Osteocyte (in vitro differentiated cells): Measurements from ENCODE around the gene TXLNA. TPM values are rescaled to one million over a fixed set of nuclear protein-coding genes. Genes with fewer than 3 reads are reported as not detected.

Experiments used
- DNase-seq: peaks from one replicate; pipeline ENCODE4 v3.0.0; 2021; ENCODE audit warnings: mixed read lengths; ENCODE audit not compliant: unreplicated experiment; ENCODE audit errors: extremely low spot score
- H3K27ac Mint-ChIP-seq: one replicate; pipeline ENCODE4 v1.8.0; 2021; ENCODE audit warnings: mild to moderate bottlenecking, mixed read lengths; ENCODE audit not compliant: unreplicated experiment
- H3K27me3 Mint-ChIP-seq: one replicate; pipeline ENCODE4 v1.8.0; 2021; ENCODE audit warnings: mixed read lengths; ENCODE audit not compliant: unreplicated experiment
- H3K36me3 Mint-ChIP-seq: one replicate; pipeline ENCODE4 v1.8.0; 2021; ENCODE audit warnings: mixed read lengths; ENCODE audit not compliant: unreplicated experiment
- H3K4me1 Mint-ChIP-seq: one replicate; pipeline ENCODE4 v1.8.0; 2021; ENCODE audit warnings: mixed read lengths; ENCODE audit not compliant: unreplicated experiment
- H3K4me3 Mint-ChIP-seq: one replicate; pipeline ENCODE4 v1.8.0; 2021; ENCODE audit warnings: mild to moderate bottlenecking, moderate library complexity, mixed read lengths; ENCODE audit not compliant: unreplicated experiment
- H3K9me3 Mint-ChIP-seq: one replicate; pipeline ENCODE4 v1.8.0; 2021; ENCODE audit warnings: mixed read lengths; ENCODE audit not compliant: unreplicated experiment
- CTCF ChIP-seq: fragments of 200-600 bp; sonication (generic); IDR thresholded peaks from 2 replicates; pipeline ENCODE4 v1.5.0; 2021; ENCODE audit warnings: antibody characterized with exemption, mild to moderate bottlenecking, moderate library complexity
- total RNA-seq: library from RNA; stranded (reverse); gene quantifications from 2 replicates; pipeline ENCODE4 v1.2.1, GENCODE V29; 2021

Gene TXLNA
- total RNA-seq, 1 donor from 2014 or later: 77.3 TPM

GRCh38 chr1:32221980-32222755 lies 42.7 kb downstream of the TXLNA start, which contains the start of the genes EIF3I and TMEM234:
Gene EIF3I, plus strand, starts transcription at chr1:32222407. Its CDS starts 35 bp downstream, at chr1:32222442.
Gene TMEM234, minus strand, starts transcription at chr1:32222353. Its CDS starts 31 bp downstream, at chr1:32222322.
- no peaks in the 10 kb centered on the region for H3K27me3 Mint-ChIP-seq
- no peak for TF ChIP-seq CTCF
- peak within 1 kb of the TSS; percentile 95 for H3K4me3 Mint-ChIP-seq
- peaks cover 24% of the 10 kb centered on the region for H3K4me1 Mint-ChIP-seq
- peak; percentile 95 for DNase-seq
- no peaks in the 10 kb centered on the region for H3K9me3 Mint-ChIP-seq
- peaks cover 16% of the 10 kb centered on the region for H3K36me3 Mint-ChIP-seq
- peak within 1 kb of the TSS; percentile 97 for H3K27ac Mint-ChIP-seq

- Mint-ChIP-seq H3K4me3 (peak overlapping the region; percentile 95), H3K27me3 (no peaks in the 10 kb centered on the region), H3K9me3 (no peaks in the 10 kb centered on the region), H3K36me3 (peaks cover 28% of the 10 kb centered on the region), H3K4me1 (peaks cover 24% of the 10 kb centered on the region), H3K27ac (peak overlapping the region; percentile 47)
- no peak for DNase-seq
- no peak for TF ChIP-seq CTCF
These were observed 44.2 kb downstream of the TXLNA start for GRCh38 chr1:32223683-32224082.

GRCh38 chr1:32224285-32224684 lies 44.8 kb downstream of the TXLNA start:
- Mint-ChIP-seq H3K36me3 (peaks cover 31% of the 10 kb centered on the region), H3K27ac (peak overlapping the region; percentile 47), H3K27me3 (no peaks in the 10 kb centered on the region), H3K9me3 (no peaks in the 10 kb centered on the region), H3K4me3 (peak overlapping the region; percentile 95), H3K4me1 (peaks cover 24% of the 10 kb centered on the region)
- no peak for TF ChIP-seq CTCF
- DNase-seq: no peak

- Mint-ChIP-seq H3K4me3 (no peak overlapping the region), H3K27ac (no peak overlapping the region), H3K4me1 (peaks cover 4% of the 10 kb centered on the region), H3K9me3 (no peaks in the 10 kb centered on the region), H3K27me3 (no peaks in the 10 kb centered on the region), H3K36me3 (peaks cover 37% of the 10 kb centered on the region)
- DNase-seq: no peak
- TF ChIP-seq CTCF: no peak
These were observed 49.3 kb downstream of the TXLNA start for GRCh38 chr1:32228771-32229170.

GRCh38 chr1:32231843-32232432 lies 52.5 kb downstream of the TXLNA start:
- no peaks in the 10 kb centered on the region for H3K27me3 Mint-ChIP-seq
- H3K4me3 Mint-ChIP-seq: no peak overlapping the region
- peaks cover 10% of the 10 kb centered on the region for H3K4me1 Mint-ChIP-seq
- peaks cover 24% of the 10 kb centered on the region for H3K36me3 Mint-ChIP-seq
- DNase-seq: no peak
- H3K9me3 Mint-ChIP-seq: no peaks in the 10 kb centered on the region
- H3K27ac Mint-ChIP-seq: no peak overlapping the region
- TF ChIP-seq CTCF: no peak
